Activated CD4-positive, alpha-beta memory T cell treated with anti-CD3 and anti-CD28 coated beads for 36 hours (primary cell): ENCODE results near the gene ZRANB2. TPM values are rescaled to one million over a fixed set of nuclear protein-coding genes. Genes with fewer than 3 reads are reported as not detected.

Experiments used
- CTCF ChIA-PET: fragments of 350-600 bp; sonication (Branson Sonifier 250); formaldehyde crosslinking; loops from one replicate; lab custom pipeline; 2021; ENCODE audit warnings: antibody characterized with exemption, inconsistent platforms; lab: Charles Lee
- POLR2A ChIA-PET: fragments of 350-600 bp; sonication (Branson Sonifier 250); formaldehyde crosslinking; loops from one replicate; lab custom pipeline; 2021; ENCODE audit warnings: antibody characterized with exemption; lab: Charles Lee
- DNase-seq: peaks from one replicate; pipeline ENCODE4 v3.0.0-alpha.2; 2020
- H3K27ac Mint-ChIP-seq: one replicate; pipeline ENCODE4 v1.8.0; 2021; ENCODE audit warnings: mixed read lengths
- H3K27me3 Mint-ChIP-seq: one replicate; pipeline ENCODE4 v1.8.0; 2021; ENCODE audit warnings: mixed read lengths
- H3K36me3 Mint-ChIP-seq: one replicate; pipeline ENCODE4 v1.8.0; 2021; ENCODE audit warnings: mixed read lengths
- H3K4me1 Mint-ChIP-seq: one replicate; pipeline ENCODE4 v1.8.0; 2021; ENCODE audit warnings: low read depth, mixed read lengths
- H3K4me3 Mint-ChIP-seq: one replicate; pipeline ENCODE4 v1.8.0; 2021; ENCODE audit warnings: mild to moderate bottlenecking, mixed read lengths
- H3K9me3 Mint-ChIP-seq: one replicate; pipeline ENCODE4 v1.8.0; 2021; ENCODE audit warnings: mixed read lengths
- intact Hi-C: fragments of 100-400 bp; cut with micrococcal nuclease; formaldehyde crosslinking; loops from one replicate; pipeline ENCODE4 v1.15.1; 2023
- microRNA-seq: library from miRNA; unstranded; fragments of <30 nt; microRNA quantifications from one replicate; pipeline ENCODE4 v1.2.0, GENCODE V29; 2022; ENCODE audit warnings: borderline number of aligned reads, borderline microRNAs expressed, borderline replicate concordance
- total RNA-seq, 2 experiments: library from RNA; stranded (reverse); gene quantifications; one replicate each; pipeline ENCODE4 v1.2.3, GENCODE V29; 2021

The ZRANB2 gene
- total RNA-seq, 2 experiments from 2014 or later, result 105 to 107 TPM

GRCh38 chr1:71018791-71019190 is 62.0 kb downstream of the ZRANB2 start:
- Mint-ChIP-seq H3K27ac (no peak overlapping the region), H3K27me3 (peaks cover 11% of the 10 kb centered on the region), H3K4me3 (no peak overlapping the region), H3K4me1 (no peaks in the 10 kb centered on the region), H3K36me3 (no peaks in the 10 kb centered on the region), H3K9me3 (no peaks in the 10 kb centered on the region)
- ChIA-PET CTCF (no interaction called here), POLR2A (no interaction called here)
- intact Hi-C loops, result no loop called here
- no peak for DNase-seq

GRCh38 chr1:71015745-71016144 is 65.1 kb downstream of the ZRANB2 start:
- Mint-ChIP-seq H3K36me3 (no peaks in the 10 kb centered on the region), H3K27me3 (peaks cover 11% of the 10 kb centered on the region), H3K27ac (no peak overlapping the region), H3K4me3 (no peak overlapping the region), H3K4me1 (no peaks in the 10 kb centered on the region), H3K9me3 (no peaks in the 10 kb centered on the region)
- intact Hi-C loops, result no loop called here
- CTCF ChIA-PET, result interaction anchor here (0.7 kb wide), 1 partner anchor 13 kb away, joined by 3 read pairs; no protein-coding TSS in a partner anchor
- POLR2A ChIA-PET, result no interaction called here
- DNase-seq, result no peak

- CTCF ChIA-PET, result no interaction called here
- Mint-ChIP-seq H3K9me3 (no peaks in the 10 kb centered on the region), H3K36me3 (no peaks in the 10 kb centered on the region), H3K27ac (no peak overlapping the region), H3K4me1 (no peaks in the 10 kb centered on the region), H3K4me3 (no peak overlapping the region), H3K27me3 (peaks cover 9% of the 10 kb centered on the region)
- DNase-seq, result no peak
- POLR2A ChIA-PET, result no interaction called here
- intact Hi-C loops, result no loop called here
Measured at GRCh38 chr1:71014178-71014579, 66.7 kb downstream of the ZRANB2 start.

Small RNAs within 50 kb of the gene (microRNA-seq; reads per million reads assigned to microRNA genes)
- gene MIR186, result 1,291 reads per million, percentile 87 among the genes with 10 or more reads in this experiment

Other genes with a start within 250 kb of the ZRANB2 start
- gene PTGER3, start 33.2 kb downstream of the ZRANB2 start, total RNA-seq, result not detected